H1 (cell line): Measurements from ENCODE around the gene SCAPER. TPM values are rescaled to one million over a fixed set of nuclear protein-coding genes. Genes with fewer than 3 reads are reported as not detected.

Source experiments
- CTCF ChIA-PET: fragments of 300-600 bp; sonication (Branson Sonifier 250); formaldehyde crosslinking; loops from one replicate; lab custom pipeline; 2021; ENCODE audit not compliant: partially characterized antibody; lab: Charles Lee
- POLR2A ChIA-PET: fragments of 300-600 bp; sonication (Branson Sonifier 250); formaldehyde crosslinking; loops from one replicate; lab custom pipeline; 2021; ENCODE audit warnings: inconsistent platforms; ENCODE audit not compliant: partially characterized antibody; lab: Charles Lee
- DNase-seq, 2 experiments: peaks; one replicate each; pipeline versions ENCODE4 v3.0.0 to v3.0.0-alpha.2; 2010 to 2022; ENCODE audit warnings: low spot score in 2 of 2, low read depth in 1 of 2, mixed read lengths in 1 of 2
- FAIRE-seq: peaks from 2 replicates; lab custom pipeline; 2011; peaks lifted over from hg19 to GRCh38; lab: Jason Lieb, UNC
- H2AFZ ChIP-seq: 2 replicates; pipeline ENCODE4 v1.8.1; 2012; ENCODE audit warnings: low read length, inconsistent platforms
- H2AK5ac ChIP-seq: 2 replicates; pipeline ENCODE4 v1.6.1; 2013; ENCODE audit warnings: low read depth, low read length
- H2BK120ac ChIP-seq: replicated peaks from 2 replicates; pipeline ENCODE3; 2013; ENCODE audit warnings: low read depth, low read length, inconsistent platforms
- H2BK12ac ChIP-seq: 2 replicates; pipeline ENCODE4 v1.6.1; 2013; ENCODE audit warnings: low read depth, low read length
- H2BK15ac ChIP-seq: 2 replicates; pipeline ENCODE4 v1.6.1; 2013; ENCODE audit warnings: low read length
- H2BK20ac ChIP-seq: 2 replicates; pipeline ENCODE4 v1.6.1; 2013; ENCODE audit warnings: low read length
- H2BK5ac ChIP-seq: 2 replicates; pipeline ENCODE4 v1.6.1; 2013; ENCODE audit warnings: low read depth, low read length
- H3K14ac ChIP-seq: 2 replicates; pipeline ENCODE4 v1.6.1; 2013; ENCODE audit warnings: inconsistent platforms; ENCODE audit not compliant: insufficient read length
- H3K18ac ChIP-seq: 2 replicates; pipeline ENCODE4 v1.6.1; 2013; ENCODE audit warnings: low read length; ENCODE audit errors: extremely low read depth
- H3K23ac ChIP-seq: 2 replicates; pipeline ENCODE4 v1.6.1; 2013; ENCODE audit warnings: inconsistent platforms; ENCODE audit not compliant: insufficient read length
- H3K23me2 ChIP-seq: 2 replicates; pipeline ENCODE4 v1.6.1; 2013; ENCODE audit warnings: low read depth, low read length
- H3K27ac ChIP-seq: 2 replicates; pipeline ENCODE4 v1.6.1; 2011; ENCODE audit warnings: low read depth, low read length, inconsistent platforms
- H3K27me3 ChIP-seq, 4 experiments: replicated peaks in 1 of 4; 1 replicate in 1 of 4; 2 replicates in 3 of 4; pipeline versions ENCODE4 v1.6.1 to v1.8.1; 2011 to 2013; ENCODE audit warnings: low read length in 3 of 4, mild to moderate bottlenecking in 3 of 4, inconsistent platforms in 2 of 4, mixed read lengths in 2 of 4, moderate library complexity in 1 of 4; ENCODE audit not compliant: control insufficient read depth in 3 of 4, insufficient read depth in 3 of 4; ENCODE audit errors: extremely low read depth in 1 of 4
- H3K36me3 ChIP-seq, 4 experiments: 2 replicates each; pipeline versions ENCODE4 v1.6.1 to v1.8.1; 2011 to 2013; ENCODE audit warnings: mild to moderate bottlenecking in 4 of 4, low read length in 3 of 4, moderate library complexity in 2 of 4, control low read depth in 1 of 4, inconsistent platforms in 1 of 4; ENCODE audit not compliant: insufficient read depth in 4 of 4, control insufficient read depth in 2 of 4
- H3K4ac ChIP-seq: replicated peaks from 2 replicates; pipeline ENCODE3; 2013; ENCODE audit warnings: low read length, low read depth, mixed read lengths, inconsistent platforms; ENCODE audit not compliant: insufficient read length
- H3K4me1 ChIP-seq, 4 experiments: replicated peaks in 1 of 4; 1 replicate in 1 of 4; 2 replicates in 3 of 4; pipeline versions ENCODE4 v1.6.1 to v1.8.1; 2011 to 2013; ENCODE audit warnings: low read length in 3 of 4, inconsistent platforms in 2 of 4, mixed read lengths in 1 of 4; ENCODE audit not compliant: insufficient read depth in 4 of 4, control insufficient read depth in 3 of 4
- H3K4me2 ChIP-seq, 2 experiments: 2 replicates each; pipeline versions ENCODE4 v1.6.1 to v1.8.1; 2011 to 2013; ENCODE audit warnings: low read depth in 2 of 2, low read length in 2 of 2, control low read depth in 1 of 2, inconsistent platforms in 1 of 2, mild to moderate bottlenecking in 1 of 2; ENCODE audit not compliant: insufficient read depth in 1 of 2
- H3K4me3 ChIP-seq, 4 experiments: fragments of 200-600, 300-600 bp in 1 of 4; sonication (generic), shearing (Covaris generic), sonication (Bioruptor Twin) in 1 of 4; 2 replicates each; pipeline versions ENCODE4 v1.5.1 to v1.8.1; 2011 to 2016; ENCODE audit warnings: low read length in 4 of 4, low read depth in 3 of 4, control low read depth in 2 of 4, inconsistent platforms in 2 of 4, mild to moderate bottlenecking in 2 of 4, mixed read lengths in 1 of 4, moderate library complexity in 1 of 4; ENCODE audit not compliant: insufficient read depth in 2 of 4; ENCODE audit errors: extremely low read depth in 1 of 4
- H3K56ac ChIP-seq: replicated peaks from 2 replicates; pipeline ENCODE3; 2013; ENCODE audit warnings: low read depth, mild to moderate bottlenecking, mixed read lengths, low read length, inconsistent platforms; ENCODE audit not compliant: insufficient read length
- H3K79me1 ChIP-seq: 2 replicates; pipeline ENCODE4 v1.6.1; 2013; ENCODE audit warnings: low read depth, low read length, control low read depth
- H3K79me2 ChIP-seq, 2 experiments: 2 replicates each; pipeline versions ENCODE4 v1.6.1 to v1.8.1; 2012 to 2013; ENCODE audit warnings: low read length in 2 of 2, mild to moderate bottlenecking in 2 of 2, inconsistent platforms in 1 of 2; ENCODE audit not compliant: insufficient read depth in 2 of 2, control insufficient read depth in 1 of 2
- H3K9ac ChIP-seq, 4 experiments: replicated peaks in 1 of 4; 1 replicate in 1 of 4; 2 replicates in 3 of 4; pipeline versions ENCODE4 v1.6.1 to v1.8.1; 2011 to 2013; ENCODE audit warnings: low read depth in 3 of 4, low read length in 3 of 4, control low read depth in 2 of 4, mild to moderate bottlenecking in 2 of 4, moderate library complexity in 2 of 4, inconsistent platforms in 1 of 4; ENCODE audit errors: extremely low read depth in 1 of 4
- H3K9me3 ChIP-seq, 2 experiments: 2 replicates each; pipeline versions ENCODE4 v1.6.1 to v1.8.1; 2012 to 2013; ENCODE audit warnings: mild to moderate bottlenecking in 2 of 2, moderate library complexity in 2 of 2, control low read depth in 1 of 2, inconsistent platforms in 1 of 2, low read depth in 1 of 2, low read length in 1 of 2, mixed read lengths in 1 of 2; ENCODE audit not compliant: insufficient read depth in 2 of 2
- H4K20me1 ChIP-seq, 2 experiments: replicated peaks in 1 of 2; 2 replicates each; pipeline versions ENCODE3 to v1.8.1; 2011 to 2013; ENCODE audit warnings: inconsistent platforms in 2 of 2, low read length in 2 of 2, mild to moderate bottlenecking in 1 of 2; ENCODE audit not compliant: insufficient read depth in 2 of 2, control insufficient read depth in 1 of 2
- H4K5ac ChIP-seq: 2 replicates; pipeline ENCODE4 v1.6.1; 2013; ENCODE audit warnings: low read length, low read depth, mixed read lengths, inconsistent platforms; ENCODE audit not compliant: insufficient read length
- H4K8ac ChIP-seq: 2 replicates; pipeline ENCODE4 v1.8.0; 2013; ENCODE audit warnings: mild to moderate bottlenecking, moderate library complexity, low read length, inconsistent platforms; ENCODE audit not compliant: insufficient read depth; ENCODE audit errors: extremely low read depth
- H4K91ac ChIP-seq: replicated peaks from 2 replicates; pipeline ENCODE3; 2013; ENCODE audit warnings: low read length, mixed read lengths, inconsistent platforms; ENCODE audit not compliant: insufficient read length
- ATF3 ChIP-seq: IDR thresholded peaks from 2 replicates; pipeline ENCODE4 v1.6.1; 2011; ENCODE audit warnings: low read depth, mild to moderate bottlenecking, low read length; ENCODE audit not compliant: insufficient read depth
- GTF2F1 ChIP-seq: IDR thresholded peaks from 2 replicates; pipeline ENCODE4 v1.6.1; 2012; ENCODE audit warnings: low read depth, low read length, improper control_type of control experiment, borderline replicate concordance
- TAF1 ChIP-seq: IDR thresholded peaks from 2 replicates; pipeline ENCODE4 v1.6.1; 2011; ENCODE audit warnings: mild to moderate bottlenecking, low read depth, low read length
- WGBS, 2 experiments: shearing (Covaris generic) in 1 of 2; methylation state at CpG; one replicate each; pipeline versions ENCODE4 v1.1.6 to v1.1.7; 2013 to 2015; ENCODE audit warnings: low lambda C conversion rate in 2 of 2, mixed read lengths in 2 of 2, inconsistent platforms in 1 of 2, low coverage in 1 of 2, missing lambda C conversion rate in 1 of 2; ENCODE audit not compliant: insufficient replicate concordance in 2 of 2, insufficient coverage in 1 of 2, insufficient read length in 1 of 2; ENCODE audit errors: extremely low coverage in 1 of 2, missing lambda C conversion rate in 1 of 2; 5-methylcytosine and 5-hydroxymethylcytosine counted together
- polyA plus RNA-seq, 7 experiments: library from polyadenylated mRNA; depleted of rRNA in 3 of 7; stranded (reverse) in 5 of 7; unstranded in 2 of 7; fragments of >200 nt in 5 of 7; fragments of 200-250 nt in 2 of 7; gene quantifications; 1 replicate in 5 of 7; 2 replicates in 1 of 7; 4 replicates in 1 of 7; pipeline versions ENCODE4 v1.2.1 to v1.2.3, GENCODE V29; 2011 to 2013; ENCODE audit warnings: missing spikeins in 2 of 7, mixed read lengths in 2 of 7
- total RNA-seq: library from RNA; stranded (reverse); fragmentation: NEBNext Ultra II Directional; extraction: Animal tissue kit (Norgen Biotek cat#: 25700); gene quantifications from 2 replicates; pipeline ENCODE4 v1.2.1, GENCODE V29; 2021

Gene SCAPER
- total and polyA plus RNA-seq, 2 of the 8 experiments (the other 6 are each of a cell fraction or from before 2014, with no cell fraction given), result 1.6 to 6.8 TPM

- H4K20me1 ChIP-seq, result no peaks in the 10 kb centered on the region
- no peak overlapping the region for H3K4me3 ChIP-seq
- H3K23me2 ChIP-seq, result no peaks in the 10 kb centered on the region
- ChIA-PET CTCF (no interaction called here), POLR2A (no interaction called here)
- no peaks in the 10 kb centered on the region for H3K27me3 ChIP-seq
- peaks cover 4 to 7% of the 10 kb centered on the region in 2 experiments; a peak in 3 of 4 replicates for H3K9me3 ChIP-seq
- H2BK5ac ChIP-seq, result no peak overlapping the region
- no peaks in the 10 kb centered on the region for H3K79me2 ChIP-seq
- H3K18ac ChIP-seq, result no peak overlapping the region
- H3K36me3 ChIP-seq, result no peaks in the 10 kb centered on the region
- no peak overlapping the region for H3K4ac ChIP-seq
- no peak overlapping the region for H3K23ac ChIP-seq
- no peak for DNase-seq
- H2BK120ac ChIP-seq, result no peak overlapping the region
- H3K27ac ChIP-seq, result no peak overlapping the region
- TF ChIP-seq TAF1 (no peak), ATF3 (no peak), GTF2F1 (no peak)
- no peak overlapping the region for H4K91ac ChIP-seq
- H3K4me2 ChIP-seq, result no peak overlapping the region
- H2BK12ac ChIP-seq, result no peak overlapping the region
- WGBS, 2 experiments, result 100% methylated on average over 1 of the region's 1 CpG; no CpG with 5 or more reads in 1 of the 2 experiments
- H2BK15ac ChIP-seq, result no peak overlapping the region
- H3K4me1 ChIP-seq, result peaks cover 0 to 3% (median 0%) of the 10 kb centered on the region in 4 experiments; a peak in 2 of 7 replicates
- no peak overlapping the region for H3K9ac ChIP-seq
- no peak overlapping the region for H4K5ac ChIP-seq
- H4K8ac ChIP-seq, result no peak overlapping the region
- H2BK20ac ChIP-seq, result no peak overlapping the region
- H3K14ac ChIP-seq, result no peak overlapping the region
- no peak for FAIRE-seq
- no peak overlapping the region for H3K56ac ChIP-seq
- H3K79me1 ChIP-seq, result no peaks in the 10 kb centered on the region
- H2AK5ac ChIP-seq, result no peak overlapping the region
- H2AFZ ChIP-seq, result no peak overlapping the region
Measured at GRCh38 chr15:76776480-76776879, 128.7 kb downstream of the SCAPER start.
